EL (cell line): ENCODE results near the gene GPR27.

Experiments
- DNase-seq: peaks from one replicate; pipeline ENCODE4 v3.0.0-alpha.2; 2016

The GPR27 gene, protein sequence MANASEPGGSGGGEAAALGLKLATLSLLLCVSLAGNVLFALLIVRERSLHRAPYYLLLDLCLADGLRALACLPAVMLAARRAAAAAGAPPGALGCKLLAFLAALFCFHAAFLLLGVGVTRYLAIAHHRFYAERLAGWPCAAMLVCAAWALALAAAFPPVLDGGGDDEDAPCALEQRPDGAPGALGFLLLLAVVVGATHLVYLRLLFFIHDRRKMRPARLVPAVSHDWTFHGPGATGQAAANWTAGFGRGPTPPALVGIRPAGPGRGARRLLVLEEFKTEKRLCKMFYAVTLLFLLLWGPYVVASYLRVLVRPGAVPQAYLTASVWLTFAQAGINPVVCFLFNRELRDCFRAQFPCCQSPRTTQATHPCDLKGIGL

DNA sequence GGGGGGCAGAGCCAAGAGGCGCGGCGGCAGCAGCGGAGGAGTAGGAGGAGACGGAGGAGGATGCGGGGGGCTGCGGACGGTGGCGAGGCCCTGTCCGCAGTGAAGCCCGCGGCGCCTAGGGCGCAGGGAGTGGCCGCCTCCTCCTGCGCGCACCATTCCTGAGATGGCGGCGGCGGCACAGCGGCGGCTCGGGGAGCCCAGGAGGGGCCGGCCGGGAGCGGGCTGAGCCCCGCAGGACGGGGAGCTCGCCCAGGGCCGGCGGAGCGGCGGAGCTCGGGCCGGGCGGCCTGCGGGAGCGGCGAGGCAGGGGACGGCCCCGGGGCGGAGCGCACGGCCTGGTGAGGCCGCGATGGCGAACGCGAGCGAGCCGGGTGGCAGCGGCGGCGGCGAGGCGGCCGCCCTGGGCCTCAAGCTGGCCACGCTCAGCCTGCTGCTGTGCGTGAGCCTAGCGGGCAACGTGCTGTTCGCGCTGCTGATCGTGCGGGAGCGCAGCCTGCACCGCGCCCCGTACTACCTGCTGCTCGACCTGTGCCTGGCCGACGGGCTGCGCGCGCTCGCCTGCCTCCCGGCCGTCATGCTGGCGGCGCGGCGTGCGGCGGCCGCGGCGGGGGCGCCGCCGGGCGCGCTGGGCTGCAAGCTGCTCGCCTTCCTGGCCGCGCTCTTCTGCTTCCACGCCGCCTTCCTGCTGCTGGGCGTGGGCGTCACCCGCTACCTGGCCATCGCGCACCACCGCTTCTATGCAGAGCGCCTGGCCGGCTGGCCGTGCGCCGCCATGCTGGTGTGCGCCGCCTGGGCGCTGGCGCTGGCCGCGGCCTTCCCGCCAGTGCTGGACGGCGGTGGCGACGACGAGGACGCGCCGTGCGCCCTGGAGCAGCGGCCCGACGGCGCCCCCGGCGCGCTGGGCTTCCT, at the start of gene GPR27:
TSS of gene GPR27 (plus strand) at position 155 of the 909 bp plus-strand sequence. CDS start at position 350, 195 bp downstream.
- peak; percentile 16 for DNase-seq

DNA sequence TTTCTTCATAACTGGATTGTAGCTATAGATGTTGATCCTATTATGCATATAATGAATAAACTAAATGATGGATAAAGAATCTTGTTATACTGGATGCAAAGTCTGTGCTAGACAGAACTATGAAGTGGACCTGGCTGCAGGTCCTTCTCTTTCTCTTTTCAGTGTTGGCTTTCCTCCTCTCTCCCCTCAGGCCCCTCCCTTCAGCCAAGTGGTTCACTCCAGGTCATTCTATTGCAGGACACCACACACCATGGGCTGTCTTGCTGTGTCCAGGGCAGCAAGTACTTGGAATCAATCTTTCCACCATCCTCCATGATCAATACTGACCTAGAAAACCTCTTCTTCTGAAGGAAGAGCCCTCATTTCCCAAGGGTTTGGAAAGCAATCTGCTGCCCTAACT, 48.7 kb upstream of the GPR27 start:
- no peak for DNase-seq

DNA sequence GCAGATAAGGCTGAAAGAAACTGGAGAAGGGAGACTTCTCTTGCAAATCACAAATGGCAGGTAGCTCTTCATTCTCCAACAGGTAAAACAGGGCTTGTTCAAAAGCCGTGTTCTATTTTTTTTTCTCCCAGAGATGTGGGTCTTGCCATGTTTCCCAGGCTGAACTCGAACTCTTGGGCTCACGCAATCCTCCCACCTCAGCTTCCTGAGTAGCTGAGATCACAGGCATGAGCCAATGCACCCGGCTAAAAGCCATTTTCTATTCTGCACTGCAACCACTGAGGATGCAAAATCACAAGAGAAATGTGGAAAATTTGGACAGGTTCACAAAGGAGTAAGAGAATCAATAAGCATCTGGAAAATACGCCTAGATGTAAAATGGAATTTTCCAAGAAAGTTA, 48.0 kb upstream of the GPR27 start:
- no peak for DNase-seq

DNA sequence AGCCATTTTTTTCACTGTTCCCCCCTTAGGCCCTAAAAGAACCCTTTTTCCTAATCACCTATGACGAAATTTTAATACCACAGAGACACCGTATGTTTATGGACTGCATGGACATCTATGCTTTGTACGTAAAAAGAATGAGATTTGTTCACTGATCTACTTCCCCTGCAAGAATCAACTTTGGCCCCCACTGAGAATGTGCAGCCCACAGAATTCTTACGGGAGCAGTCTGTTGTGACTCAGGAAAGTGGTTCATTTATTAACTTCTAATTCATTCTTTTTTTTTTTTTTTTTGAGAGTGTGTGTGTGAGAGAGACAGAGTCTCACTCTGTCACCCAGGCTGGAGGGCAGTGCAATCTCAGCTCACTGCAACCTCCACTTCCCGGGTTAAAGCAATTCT, 46.1 kb upstream of the GPR27 start:
- DNase-seq: no peak

DNA sequence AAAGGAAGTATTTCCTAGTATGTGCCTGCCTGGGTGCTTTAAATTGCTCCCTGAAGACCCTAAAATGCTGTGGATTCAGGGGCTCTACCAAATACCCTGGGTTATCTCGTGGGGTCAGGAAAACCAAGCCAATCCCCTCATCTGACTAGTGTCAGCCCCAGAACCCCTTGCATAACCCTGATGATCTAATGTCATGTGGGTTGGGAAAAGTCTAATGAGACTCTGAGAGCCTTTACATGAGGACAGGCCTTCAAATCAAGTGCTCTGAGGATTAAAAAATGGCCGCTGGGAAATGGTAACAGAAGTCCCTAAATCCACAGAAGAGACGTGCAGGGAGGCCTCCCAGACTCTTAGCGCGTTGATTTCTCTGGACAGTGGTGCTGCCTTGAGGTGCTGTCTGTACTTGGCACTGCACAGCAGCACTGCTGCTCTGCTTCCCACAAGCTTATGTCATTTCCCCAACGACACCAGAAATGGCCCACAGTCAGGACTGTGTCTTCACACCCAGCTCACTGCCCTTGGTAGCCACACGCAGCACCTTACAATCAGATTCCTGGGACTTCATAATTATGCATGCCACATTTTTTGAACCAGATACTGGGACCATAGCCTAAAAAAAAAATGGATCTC, 45.1 kb upstream of the GPR27 start:
- no peak for DNase-seq

DNA sequence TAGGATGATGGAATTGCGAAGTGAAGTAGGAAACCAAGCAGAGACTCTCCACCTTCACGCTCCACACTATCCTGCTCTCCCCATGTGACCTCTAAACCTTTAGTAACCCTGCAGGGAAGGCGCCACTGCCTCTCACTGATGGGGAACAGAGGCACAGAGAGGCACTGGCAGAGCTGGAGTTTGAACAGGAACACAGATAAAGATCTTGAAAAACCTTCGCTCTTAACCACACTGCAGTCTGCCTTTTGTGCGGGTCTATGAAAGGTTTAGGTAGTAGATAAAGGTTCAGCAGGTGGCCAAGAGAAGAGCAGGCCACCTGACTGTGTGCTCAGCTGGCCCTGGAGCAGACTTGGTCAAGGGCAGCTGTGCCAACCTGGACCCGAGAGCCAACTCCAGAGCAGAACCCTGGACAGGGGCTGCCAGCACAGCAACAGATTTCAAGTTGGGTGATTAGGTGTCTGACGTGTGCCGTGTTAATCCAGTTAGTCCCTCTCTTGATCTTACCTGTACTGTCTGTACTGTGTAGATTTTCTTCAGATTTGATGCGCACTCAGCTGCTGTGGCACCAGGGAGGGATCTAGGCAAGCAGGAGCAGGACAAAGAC, 43.6 kb upstream of the GPR27 start:
- no peak for DNase-seq

DNA sequence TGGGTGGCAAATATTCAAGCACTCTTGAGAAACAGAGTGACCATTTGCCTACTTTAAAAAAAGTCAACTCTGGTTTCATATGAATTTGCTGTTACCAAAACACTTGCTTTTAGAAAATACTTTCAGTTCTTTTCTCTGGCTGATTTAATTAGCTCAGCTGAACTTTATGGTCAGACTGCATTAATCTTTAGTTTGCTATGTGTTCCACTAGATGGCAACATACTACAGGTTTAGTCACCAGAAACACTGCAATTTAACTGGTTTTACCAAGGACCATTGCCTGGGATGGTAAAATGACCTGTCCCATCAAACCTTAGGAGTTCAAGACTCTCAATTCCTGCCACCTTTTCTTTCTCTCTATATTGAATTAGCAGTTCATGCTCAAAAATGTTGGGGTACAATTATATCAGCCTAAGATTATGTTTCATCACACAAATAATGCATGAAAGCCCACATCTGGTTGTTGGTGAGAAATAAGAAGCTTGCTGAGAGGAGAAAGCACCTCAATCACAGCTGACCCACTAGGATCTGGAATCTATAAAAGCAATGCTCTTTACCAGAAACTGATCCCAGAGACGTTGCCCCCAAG, 42.7 kb upstream of the GPR27 start:
- DNase-seq: peak; percentile 37

DNA sequence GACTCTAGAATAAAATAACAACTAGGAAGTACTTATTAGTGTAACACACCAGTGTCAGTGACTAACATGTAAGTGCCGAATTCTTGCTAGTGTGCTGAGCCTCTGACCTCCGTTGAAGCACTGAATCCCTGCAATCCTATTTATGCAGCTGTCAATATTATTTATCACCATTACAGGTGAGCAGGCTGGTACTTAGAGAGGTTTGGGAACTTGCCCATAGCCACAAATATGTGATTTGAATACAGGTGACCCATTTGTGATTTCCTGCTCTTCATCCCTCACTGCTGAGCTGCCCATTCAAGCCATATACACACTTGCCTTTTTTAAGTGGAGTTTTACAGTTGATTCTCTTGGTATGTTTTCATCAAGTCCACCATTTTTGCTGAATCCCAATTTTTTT, 40.6 kb upstream of the GPR27 start:
- DNase-seq: no peak

DNA sequence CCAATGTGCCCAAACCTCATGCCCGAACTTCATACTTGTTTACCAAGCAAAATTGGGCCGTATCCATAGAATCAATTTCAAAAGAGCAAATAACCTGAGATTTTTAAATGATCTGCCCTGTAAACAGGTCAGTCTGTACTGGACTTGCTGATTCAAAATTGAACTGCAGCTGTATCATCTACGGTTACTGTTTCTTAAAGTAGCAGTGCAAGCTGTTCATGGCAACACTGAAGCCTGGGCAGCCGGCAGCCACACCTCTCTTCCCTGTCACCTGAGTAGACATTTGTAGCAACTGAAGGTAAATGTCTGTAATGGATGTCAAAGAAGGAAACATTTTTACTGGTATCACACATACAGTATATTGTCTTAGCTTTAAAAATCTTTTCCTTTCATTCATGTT, 39.1 kb upstream of the GPR27 start:
- no peak for DNase-seq

DNA sequence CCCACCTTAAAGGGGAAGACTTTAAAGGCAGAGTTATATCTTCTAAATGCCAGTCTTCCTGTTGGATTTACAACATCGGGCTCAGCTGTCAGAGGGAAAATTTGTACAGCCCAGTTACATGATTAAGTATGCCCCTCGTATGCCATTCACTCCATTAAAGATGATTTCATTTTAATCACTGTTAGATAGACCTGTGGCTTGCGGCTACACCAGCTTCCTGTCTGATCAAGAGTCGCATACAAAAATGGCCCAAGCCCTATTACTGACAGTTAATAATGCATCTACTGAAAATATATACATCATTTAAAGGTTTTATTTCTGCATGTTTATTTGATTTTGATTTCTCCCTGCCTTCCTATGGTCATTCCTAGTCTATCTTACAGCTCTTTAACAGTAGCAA, 35.6 kb upstream of the GPR27 start:
- DNase-seq: no peak

DNA sequence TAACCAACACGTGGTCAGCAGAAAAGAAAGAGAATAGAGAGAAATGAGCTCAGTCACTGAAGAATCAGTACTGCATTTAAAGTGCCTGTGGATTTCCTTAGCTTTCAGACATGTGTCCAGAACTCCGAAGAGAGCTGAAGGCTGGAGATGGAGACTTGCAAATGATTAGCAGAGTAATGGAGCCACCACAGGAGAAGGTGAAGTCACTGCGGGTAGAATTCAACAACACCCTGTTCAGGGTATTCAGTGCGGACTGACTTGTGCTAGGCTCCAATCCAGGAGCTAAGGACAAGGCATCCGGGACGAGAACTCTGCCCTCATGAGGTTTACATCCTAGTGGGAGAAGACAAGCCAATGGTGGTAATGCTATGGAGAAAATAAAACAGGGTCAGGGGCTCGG, 32.7 kb upstream of the GPR27 start:
- no peak for DNase-seq

DNA sequence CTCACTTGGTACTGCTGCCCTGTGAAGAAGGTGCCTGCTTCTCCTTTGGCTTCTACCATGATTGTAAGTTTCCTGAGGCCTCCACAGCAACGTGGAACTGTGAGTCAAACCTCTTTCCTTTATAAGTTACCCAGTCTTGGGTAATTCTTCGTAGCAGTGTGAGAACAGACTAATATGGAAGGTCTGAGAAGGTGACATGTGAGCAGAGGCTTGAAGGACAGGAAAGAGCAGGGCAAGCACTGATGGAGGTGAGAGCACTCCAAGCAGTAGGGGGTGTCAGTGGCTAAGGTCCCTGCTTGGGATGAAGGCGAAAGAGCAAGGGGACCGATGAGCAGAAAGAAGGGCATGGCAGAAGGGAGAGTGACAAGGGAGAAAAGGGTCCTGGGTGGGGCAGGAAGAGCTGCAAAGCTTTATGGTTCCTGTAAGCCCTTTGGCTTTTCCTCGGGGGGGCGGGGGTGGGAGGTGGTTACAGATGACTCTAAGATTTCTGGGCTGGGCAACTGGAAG, 32.0 kb upstream of the GPR27 start:
- no peak for DNase-seq

DNA sequence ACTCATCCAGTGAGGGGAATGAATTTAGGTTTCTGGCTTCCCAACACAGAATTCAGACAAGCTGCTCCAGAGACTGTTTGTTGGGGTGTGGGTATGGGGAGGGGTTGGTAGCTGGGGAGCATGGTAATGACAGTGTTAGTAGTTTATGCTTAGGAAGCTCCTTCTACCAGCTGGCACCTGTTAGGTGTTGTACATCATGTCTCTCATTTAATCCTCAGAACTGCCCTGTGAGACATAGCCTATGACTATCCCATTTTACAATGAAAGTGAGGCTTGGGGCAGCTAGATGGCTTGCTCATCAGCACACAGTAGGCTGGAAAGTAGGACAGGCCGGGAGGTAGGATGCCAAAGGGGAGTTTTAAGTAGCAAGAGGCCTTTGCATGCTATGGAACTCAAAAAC, 31.0 kb upstream of the GPR27 start:
- DNase-seq: no peak

DNA sequence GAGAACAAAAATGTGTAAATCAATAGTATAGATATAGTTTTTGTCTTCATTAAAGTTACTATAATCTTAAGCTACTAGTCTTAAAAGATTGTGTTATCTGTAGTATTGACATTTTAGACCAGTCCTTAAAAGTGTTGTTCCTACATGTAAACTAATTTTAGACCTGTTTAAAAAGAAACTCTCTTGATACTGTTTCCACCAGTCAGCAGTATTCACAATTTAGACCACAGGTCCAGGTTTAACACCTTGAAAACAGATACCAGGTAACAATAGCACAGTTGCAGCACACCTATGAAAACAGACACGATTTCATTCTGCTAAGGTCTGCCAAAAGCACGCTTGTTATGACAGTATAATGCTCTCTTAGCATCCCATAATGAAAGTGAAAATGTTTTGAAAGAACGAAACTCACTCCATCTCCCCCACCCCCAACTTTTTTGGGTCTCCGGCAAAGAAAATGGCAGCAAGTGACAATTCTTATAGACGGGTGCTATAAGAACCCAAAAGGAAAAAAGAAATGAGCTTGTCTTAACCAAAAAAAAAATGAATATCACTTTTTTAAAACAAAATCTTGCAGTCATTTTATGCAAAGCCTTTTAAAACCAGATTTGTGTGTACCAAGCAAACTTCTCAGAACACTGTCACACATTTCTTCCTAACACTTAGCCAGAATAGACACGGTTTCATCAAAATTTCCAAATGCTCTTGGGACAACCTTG, 30.0 kb upstream of the GPR27 start:
- DNase-seq: no peak

DNA sequence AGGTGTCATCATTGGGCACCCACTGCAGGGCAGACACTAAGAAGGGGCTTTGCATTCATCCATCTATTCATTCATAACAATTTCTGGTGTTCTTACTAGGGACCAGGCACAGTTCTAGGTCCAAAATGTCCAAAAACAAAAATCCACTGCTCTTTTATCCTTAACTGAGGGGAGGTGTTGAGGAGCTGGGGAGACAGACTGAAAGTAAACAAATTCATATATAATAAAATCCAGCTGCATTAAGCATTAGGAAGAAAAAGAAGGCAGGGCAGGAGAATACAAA, 29.5 kb upstream of the GPR27 start:
- no peak for DNase-seq

DNA sequence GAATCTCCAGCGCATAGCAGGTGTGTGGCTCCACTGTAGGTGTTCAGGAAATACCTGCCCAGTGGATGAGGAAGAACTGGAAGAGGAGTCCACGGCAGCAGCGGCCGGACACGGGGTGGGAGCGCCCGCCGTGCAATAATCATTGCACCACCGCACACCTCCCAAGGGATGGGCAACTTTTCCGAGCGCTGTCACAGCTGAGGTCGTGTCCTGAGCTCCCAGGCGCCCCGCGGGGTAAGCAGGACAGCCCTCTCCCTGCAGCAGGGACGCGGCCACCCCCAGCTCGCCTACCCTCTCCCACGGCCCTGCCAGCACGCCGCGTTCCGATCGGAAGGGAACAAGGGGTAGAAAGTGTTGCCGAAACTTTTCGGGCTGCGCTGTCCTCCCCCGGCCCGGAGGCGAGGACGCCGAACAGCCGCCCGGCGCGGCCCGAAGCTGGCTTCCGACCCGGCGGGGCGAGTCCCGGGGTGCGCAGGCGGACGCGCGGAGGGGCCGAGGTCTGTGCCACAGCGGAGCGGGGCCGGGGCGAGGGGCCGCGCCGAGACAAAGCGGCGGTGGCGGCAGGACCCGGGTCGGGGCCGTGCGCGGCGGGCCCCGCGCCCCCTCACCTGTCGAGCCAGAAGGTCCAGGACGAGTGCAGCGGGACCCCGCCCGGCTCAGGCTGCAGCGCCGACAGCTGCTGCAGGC, 28.9 kb upstream of the GPR27 start:
- peak; percentile 6 for DNase-seq

DNA sequence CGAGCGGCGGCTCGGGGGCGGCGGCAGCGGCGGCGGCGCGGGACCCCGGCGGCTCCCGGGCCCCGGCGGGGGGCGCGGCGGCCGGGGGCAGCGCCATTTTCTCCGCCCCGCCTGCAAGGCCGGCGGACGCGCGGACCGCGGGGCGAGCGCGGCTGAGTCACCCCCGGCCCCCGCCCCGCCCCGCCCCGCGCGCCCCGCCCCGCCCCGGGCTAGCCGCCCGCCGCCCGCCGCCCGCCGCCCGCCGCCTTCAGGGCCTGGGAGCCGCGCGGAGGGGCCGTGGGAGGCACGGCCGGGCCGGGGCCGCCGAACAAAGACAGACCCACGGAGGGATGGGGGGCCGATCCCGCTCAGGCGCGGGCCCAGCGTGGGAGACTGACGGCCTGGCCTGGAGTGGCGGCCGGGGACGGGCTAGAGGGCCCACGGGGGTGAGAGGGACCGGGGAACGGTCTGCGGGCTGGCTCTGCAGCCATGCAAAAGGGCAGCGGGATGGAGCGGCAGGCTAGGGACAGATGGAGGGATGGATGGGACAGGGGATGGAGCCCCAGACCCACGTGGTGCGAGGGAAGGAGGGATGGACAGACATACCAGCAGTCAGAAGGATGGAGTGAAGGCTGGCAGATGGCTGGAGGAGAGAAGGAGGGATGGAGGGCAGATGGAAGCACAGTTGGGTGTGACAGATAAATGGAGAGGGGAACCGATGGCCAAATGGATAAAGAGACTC, 28.2 kb upstream of the GPR27 start, which contains the start of gene EIF4E3:
TSS of gene EIF4E3 (minus strand) at position 132 of the 721 bp plus-strand sequence. CDS start at position 97, 35 bp downstream.
- peak; percentile 19 for DNase-seq

DNA sequence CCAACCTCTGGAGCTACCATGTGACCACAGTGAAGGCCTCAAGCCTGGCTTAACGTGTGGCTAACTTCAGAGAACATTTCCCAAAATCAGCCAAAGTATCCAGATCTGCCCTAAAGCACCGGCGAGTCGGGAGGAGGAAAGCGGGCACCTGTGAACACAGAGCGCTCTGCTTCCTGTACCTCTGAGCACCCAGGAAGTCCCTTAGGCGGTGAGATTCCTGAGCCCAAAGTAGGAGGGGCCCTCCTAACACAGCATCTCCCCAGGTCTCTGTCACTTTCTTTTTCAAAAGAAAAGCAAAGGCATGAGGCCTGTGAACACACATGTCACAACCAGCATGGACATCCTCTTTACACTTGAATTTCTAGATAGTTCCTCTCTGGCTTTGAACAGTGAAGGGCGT, 27.5 kb upstream of the GPR27 start:
- no peak for DNase-seq

DNA sequence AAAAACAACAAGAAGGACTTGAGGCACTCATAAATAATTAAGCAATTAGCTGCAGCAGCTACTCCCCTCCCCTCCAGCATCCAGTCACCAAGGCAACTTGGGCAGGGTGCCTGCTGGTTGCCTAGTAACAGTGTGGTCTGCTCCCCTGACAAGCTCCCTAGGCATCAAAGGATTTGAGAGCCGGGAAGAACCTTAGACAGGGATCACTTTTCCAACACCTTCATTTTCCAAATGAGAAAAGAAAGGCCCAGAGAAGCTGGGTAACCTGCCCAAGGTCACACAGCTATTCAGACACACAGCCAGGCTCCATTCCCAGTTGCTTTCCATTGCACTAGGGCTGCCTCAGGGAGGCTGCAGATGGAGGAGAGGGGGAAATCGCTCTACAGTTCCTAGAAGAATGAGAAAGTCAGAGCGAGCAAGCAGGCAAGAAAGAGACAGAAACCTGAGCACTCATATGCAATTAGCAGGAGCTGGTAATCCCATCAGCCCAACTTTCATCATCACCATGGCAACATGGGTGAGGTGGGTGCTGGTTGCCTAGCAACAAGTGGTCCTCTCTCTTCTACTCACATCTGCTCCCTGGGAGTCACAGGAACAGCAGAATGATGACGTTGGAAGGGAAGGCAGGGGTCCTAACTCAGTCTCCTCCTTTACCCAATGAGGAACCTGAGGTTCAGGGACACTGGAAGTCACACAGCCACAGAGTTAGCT, 24.9 kb upstream of the GPR27 start:
- no peak for DNase-seq

DNA sequence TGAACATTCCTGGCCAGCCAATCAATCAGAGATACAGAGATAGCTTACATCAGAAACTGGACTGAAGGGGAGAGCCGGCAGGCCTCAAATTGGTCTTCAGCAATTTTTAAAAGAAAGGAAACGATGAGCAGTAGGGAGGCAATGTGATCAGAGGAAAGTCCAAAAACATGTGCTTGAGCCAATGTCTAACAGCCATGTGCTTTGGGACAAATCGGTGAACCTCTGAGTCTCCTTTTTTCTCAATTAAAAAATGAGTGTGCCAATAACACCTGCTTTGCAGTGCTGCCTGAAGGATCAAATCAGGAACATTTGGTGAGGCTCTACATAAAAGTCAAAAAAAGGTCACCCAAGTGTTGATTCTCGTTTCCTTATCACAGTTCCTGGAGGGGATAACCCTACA, 21.0 kb upstream of the GPR27 start:
- no peak for DNase-seq
